Measurements from ENCODE around the gene AURKAIP1. TPM values are rescaled to one million over a fixed set of nuclear protein-coding genes. Genes with fewer than 3 reads are reported as not detected.

Gene AURKAIP1
- total and polyA plus RNA-seq, 3 experiments from 2014 or later: 157 to 169 (median 159) TPM

- Mint-ChIP-seq H3K9me3 (no peaks in the 10 kb centered on the region), H3K36me3 (peaks cover 0 to 4% (median 4%) of the 10 kb centered on the region in 3 donors), H3K27me3 (no peaks in the 10 kb centered on the region), H3K4me1 (peaks cover 9 to 22% (median 11%) of the 10 kb centered on the region in 3 donors), H3K4me3 (peak overlapping the region in 1 of 7 donors; percentile 25), H3K27ac (no peak overlapping the region)
- H3K4me3 ChIP-seq (ENCODE audit: low read length): no peak overlapping the region
- no peak for DNase-seq
- H3K9me3 ChIP-seq (ENCODE audit: low read length): no peaks in the 10 kb centered on the region
- CTCF ChIA-PET: interaction anchor here (2.1 kb wide), 1 partner anchor 26 kb away, joined by 6 read pairs; no protein-coding TSS in a partner anchor
- peaks cover 16% of the 10 kb centered on the region for H3K4me1 ChIP-seq (ENCODE audit: insufficient read depth, low read length)
- POLR2A ChIA-PET: no interaction called here
- no peaks in the 10 kb centered on the region for H3K27me3 ChIP-seq (ENCODE audit: insufficient read depth, low read length, poor library complexity, severe bottlenecking)
- H3K36me3 ChIP-seq (ENCODE audit: insufficient read depth, low read length): no peaks in the 10 kb centered on the region
- H3K27ac ChIP-seq (ENCODE audit: low read depth, low read length): no peak overlapping the region
Observed at GRCh38 chr1:1345860-1346500, 29.0 kb downstream of the AURKAIP1 start.

GRCh38 chr1:1345384-1345783, 29.6 kb downstream of the AURKAIP1 start:
- ChIA-PET POLR2A (no interaction called here), CTCF (interaction anchor here (2.1 kb wide), 1 partner anchor 27 kb away, joined by 6 read pairs; no protein-coding TSS in a partner anchor)
- peaks cover 11 to 22% (median 11%) of the 10 kb centered on the region in 3 donors for H3K4me1 Mint-ChIP-seq
- H3K4me3 ChIP-seq (ENCODE audit: low read length): no peak overlapping the region
- no peak overlapping the region for H3K27ac Mint-ChIP-seq
- no peak for DNase-seq
- H3K27ac ChIP-seq (ENCODE audit: low read depth, low read length): no peak overlapping the region
- H3K4me3 Mint-ChIP-seq: no peak overlapping the region
- H3K27me3 ChIP-seq (ENCODE audit: insufficient read depth, low read length, poor library complexity, severe bottlenecking): no peaks in the 10 kb centered on the region
- no peaks in the 10 kb centered on the region for H3K27me3 Mint-ChIP-seq
- no peaks in the 10 kb centered on the region for H3K36me3 ChIP-seq (ENCODE audit: insufficient read depth, low read length)
- H3K4me1 ChIP-seq (ENCODE audit: insufficient read depth, low read length): peaks cover 16% of the 10 kb centered on the region
- H3K9me3 Mint-ChIP-seq: no peaks in the 10 kb centered on the region
- peaks cover 0 to 10% (median 9%) of the 10 kb centered on the region in 3 donors for H3K36me3 Mint-ChIP-seq
- H3K9me3 ChIP-seq (ENCODE audit: low read length): no peaks in the 10 kb centered on the region

GRCh38 chr1:1344655-1345361, 30.2 kb downstream of the AURKAIP1 start:
- peak overlapping the region in 1 of 8 donors; percentile 65 for H3K27ac Mint-ChIP-seq
- peaks cover 0 to 14% (median 9%) of the 10 kb centered on the region in 3 donors for H3K36me3 Mint-ChIP-seq
- H3K27me3 Mint-ChIP-seq: no peaks in the 10 kb centered on the region
- Histone ChIP-seq H3K27ac (ENCODE audit: low read depth, low read length) (no peak overlapping the region), H3K27me3 (ENCODE audit: insufficient read depth, low read length, poor library complexity, severe bottlenecking) (no peaks in the 10 kb centered on the region), H3K36me3 (ENCODE audit: insufficient read depth, low read length) (no peaks in the 10 kb centered on the region), H3K9me3 (ENCODE audit: low read length) (no peaks in the 10 kb centered on the region), H3K4me3 (ENCODE audit: low read length) (no peak overlapping the region), H3K4me1 (ENCODE audit: insufficient read depth, low read length) (peaks cover 16% of the 10 kb centered on the region)
- H3K9me3 Mint-ChIP-seq: no peaks in the 10 kb centered on the region
- H3K4me1 Mint-ChIP-seq: peaks cover 11 to 22% (median 11%) of the 10 kb centered on the region in 3 donors
- POLR2A ChIA-PET: no interaction called here
- CTCF ChIA-PET: no interaction called here
- H3K4me3 Mint-ChIP-seq: no peak overlapping the region
- no peak for DNase-seq

- Histone ChIP-seq H3K4me1 (ENCODE audit: insufficient read depth, low read length) (peaks cover 16% of the 10 kb centered on the region), H3K9me3 (ENCODE audit: low read length) (no peaks in the 10 kb centered on the region), H3K4me3 (ENCODE audit: low read length) (no peak overlapping the region), H3K27ac (ENCODE audit: low read depth, low read length) (no peak overlapping the region), H3K27me3 (ENCODE audit: insufficient read depth, low read length, poor library complexity, severe bottlenecking) (no peaks in the 10 kb centered on the region), H3K36me3 (ENCODE audit: insufficient read depth, low read length) (no peaks in the 10 kb centered on the region)
- DNase-seq: no peak
- Mint-ChIP-seq H3K9me3 (no peaks in the 10 kb centered on the region), H3K27ac (no peak overlapping the region), H3K27me3 (no peaks in the 10 kb centered on the region), H3K4me1 (peaks cover 11 to 22% (median 11%) of the 10 kb centered on the region in 3 donors), H3K36me3 (peaks cover 0 to 19% (median 9%) of the 10 kb centered on the region in 3 donors), H3K4me3 (no peak overlapping the region)
- ChIA-PET POLR2A (no interaction called here), CTCF (no interaction called here)
Observed at GRCh38 chr1:1343811-1344421, 31.1 kb downstream of the AURKAIP1 start.

GRCh38 chr1:1342584-1343115, 32.4 kb downstream of the AURKAIP1 start:
- Histone ChIP-seq H3K36me3 (ENCODE audit: insufficient read depth, low read length) (no peaks in the 10 kb centered on the region), H3K27ac (ENCODE audit: low read depth, low read length) (no peak overlapping the region), H3K9me3 (ENCODE audit: low read length) (no peaks in the 10 kb centered on the region), H3K27me3 (ENCODE audit: insufficient read depth, low read length, poor library complexity, severe bottlenecking) (no peaks in the 10 kb centered on the region), H3K4me1 (ENCODE audit: insufficient read depth, low read length) (peaks cover 8% of the 10 kb centered on the region), H3K4me3 (ENCODE audit: low read length) (no peak overlapping the region)
- POLR2A ChIA-PET: no interaction called here
- H3K27ac Mint-ChIP-seq: no peak overlapping the region
- H3K4me3 Mint-ChIP-seq: no peak overlapping the region
- H3K36me3 Mint-ChIP-seq: peaks cover 0 to 25% (median 11%) of the 10 kb centered on the region in 3 donors
- no peaks in the 10 kb centered on the region for H3K9me3 Mint-ChIP-seq
- peaks cover 10 to 15% (median 11%) of the 10 kb centered on the region in 3 donors for H3K4me1 Mint-ChIP-seq
- CTCF ChIA-PET: no interaction called here
- DNase-seq: no peak
- H3K27me3 Mint-ChIP-seq: no peaks in the 10 kb centered on the region

- no peaks in the 10 kb centered on the region for H3K9me3 ChIP-seq (ENCODE audit: low read length)
- Mint-ChIP-seq H3K4me3 (no peak overlapping the region), H3K36me3 (peaks cover 0 to 25% (median 11%) of the 10 kb centered on the region in 3 donors), H3K4me1 (peaks cover 5 to 10% (median 6%) of the 10 kb centered on the region in 3 donors), H3K27me3 (no peaks in the 10 kb centered on the region), H3K27ac (no peak overlapping the region), H3K9me3 (no peaks in the 10 kb centered on the region)
- H3K36me3 ChIP-seq (ENCODE audit: insufficient read depth, low read length): no peaks in the 10 kb centered on the region
- H3K27me3 ChIP-seq (ENCODE audit: insufficient read depth, low read length, poor library complexity, severe bottlenecking): no peaks in the 10 kb centered on the region
- CTCF ChIA-PET: no interaction called here
- no peak overlapping the region for H3K27ac ChIP-seq (ENCODE audit: low read depth, low read length)
- H3K4me3 ChIP-seq (ENCODE audit: low read length): no peak overlapping the region
- POLR2A ChIA-PET: no interaction called here
- peaks cover 3% of the 10 kb centered on the region for H3K4me1 ChIP-seq (ENCODE audit: insufficient read depth, low read length)
- no peak for DNase-seq
Observed at GRCh38 chr1:1342061-1342562, 32.9 kb downstream of the AURKAIP1 start.

- H3K27ac Mint-ChIP-seq: no peak overlapping the region
- H3K4me1 Mint-ChIP-seq: peaks cover under 1 to 6% (median 5%) of the 10 kb centered on the region in 3 donors
- CTCF ChIA-PET: no interaction called here
- Histone ChIP-seq H3K4me3 (ENCODE audit: low read length) (no peak overlapping the region), H3K36me3 (ENCODE audit: insufficient read depth, low read length) (no peaks in the 10 kb centered on the region), H3K27me3 (ENCODE audit: insufficient read depth, low read length, poor library complexity, severe bottlenecking) (no peaks in the 10 kb centered on the region), H3K27ac (ENCODE audit: low read depth, low read length) (no peak overlapping the region), H3K4me1 (ENCODE audit: insufficient read depth, low read length) (peaks cover 1% of the 10 kb centered on the region), H3K9me3 (ENCODE audit: low read length) (no peaks in the 10 kb centered on the region)
- no peak for DNase-seq
- H3K27me3 Mint-ChIP-seq: no peaks in the 10 kb centered on the region
- H3K9me3 Mint-ChIP-seq: no peaks in the 10 kb centered on the region
- peaks cover 0 to 25% (median 11%) of the 10 kb centered on the region in 3 donors for H3K36me3 Mint-ChIP-seq
- POLR2A ChIA-PET: no interaction called here
- no peak overlapping the region for H3K4me3 Mint-ChIP-seq
Observed at GRCh38 chr1:1341549-1342021, 33.4 kb downstream of the AURKAIP1 start.
